Tibial nerve (tissue), 4 donors: ENCODE measurements around the gene UMPS.

Source experiments
- CTCF ChIP-seq, 5 experiments: fragments of 200-600 bp in 3 of 5; fragments of 450-650 bp in 2 of 5; sonication (generic) in 3 of 5; IDR thresholded peaks; one replicate each; pipeline ENCODE4 v1.5.1; 2016 to 2019; ENCODE audit warnings: antibody characterized with exemption in 5 of 5, mild to moderate bottlenecking in 3 of 5, moderate library complexity in 2 of 5
- EP300 ChIP-seq, 2 donors: sonication (generic); formaldehyde crosslinking; IDR thresholded peaks; one replicate each; pipeline ENCODE4 v1.6.1; 2017; ENCODE audit warnings: antibody characterized with exemption in 2 of 2, mild to moderate bottlenecking in 1 of 2
- POLR2A ChIP-seq, 2 donors: fragments of 450-650 bp; IDR thresholded peaks; one replicate each; pipeline ENCODE4 v1.6.1; 2017; ENCODE audit warnings: antibody characterized with exemption in 2 of 2, mild to moderate bottlenecking in 2 of 2, moderate library complexity in 2 of 2

- TF ChIP-seq POLR2A (IDR thresholded peaks at IDR 0.05) (no peak), CTCF (IDR thresholded peaks at IDR 0.05) (no peak), EP300 (IDR thresholded peaks at IDR 0.05) (no peak)
These were observed 38.7 kb upstream of the UMPS start for GRCh38 chr3:124691599-124691998.
